ENCODE results near the gene BACE2.
"Not testable (repeated sequence)": the region's sequence is repeated elsewhere in the genome, so short reads cannot be mapped to it uniquely, and the experiment has no call there.

Gene BACE2

GRCh38 chr21:41277846-41278245, 109.9 kb downstream of the BACE2 start:
- DNase-seq (ENCODE audit: low read depth), result no peak

GRCh38 chr21:41280115-41280919, 112.4 kb downstream of the BACE2 start:
- DNase-seq (ENCODE audit: low read depth), result no peak

- DNase-seq (ENCODE audit: low read depth), result no peak
Observed at GRCh38 chr21:41282412-41282811, 114.5 kb downstream of the BACE2 start.

- no peak for DNase-seq (ENCODE audit: low read depth)
Observed at GRCh38 chr21:41283211-41283818, 115.4 kb downstream of the BACE2 start.

DNA sequence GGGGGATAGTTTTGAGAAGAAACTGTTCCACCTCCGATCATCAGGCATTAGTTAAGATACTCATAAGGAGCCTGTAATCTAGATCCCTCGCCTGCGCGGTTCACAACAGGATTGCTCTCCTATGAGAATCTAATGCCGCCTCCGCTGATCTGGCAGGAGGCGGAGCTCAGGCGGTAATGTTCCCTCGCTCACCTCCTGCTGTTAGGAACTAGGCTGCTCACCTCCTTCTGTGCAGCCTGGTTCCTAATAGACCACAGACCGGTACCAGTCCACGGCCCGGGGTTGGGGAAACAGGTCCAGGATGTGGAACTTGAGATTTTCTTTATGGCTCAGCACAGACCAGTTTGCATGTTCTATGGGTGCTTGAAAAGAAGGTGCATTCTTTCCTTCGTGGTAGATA, 121.5 kb downstream of the BACE2 start:
- DNase-seq (ENCODE audit: low read depth), result no peak

DNA sequence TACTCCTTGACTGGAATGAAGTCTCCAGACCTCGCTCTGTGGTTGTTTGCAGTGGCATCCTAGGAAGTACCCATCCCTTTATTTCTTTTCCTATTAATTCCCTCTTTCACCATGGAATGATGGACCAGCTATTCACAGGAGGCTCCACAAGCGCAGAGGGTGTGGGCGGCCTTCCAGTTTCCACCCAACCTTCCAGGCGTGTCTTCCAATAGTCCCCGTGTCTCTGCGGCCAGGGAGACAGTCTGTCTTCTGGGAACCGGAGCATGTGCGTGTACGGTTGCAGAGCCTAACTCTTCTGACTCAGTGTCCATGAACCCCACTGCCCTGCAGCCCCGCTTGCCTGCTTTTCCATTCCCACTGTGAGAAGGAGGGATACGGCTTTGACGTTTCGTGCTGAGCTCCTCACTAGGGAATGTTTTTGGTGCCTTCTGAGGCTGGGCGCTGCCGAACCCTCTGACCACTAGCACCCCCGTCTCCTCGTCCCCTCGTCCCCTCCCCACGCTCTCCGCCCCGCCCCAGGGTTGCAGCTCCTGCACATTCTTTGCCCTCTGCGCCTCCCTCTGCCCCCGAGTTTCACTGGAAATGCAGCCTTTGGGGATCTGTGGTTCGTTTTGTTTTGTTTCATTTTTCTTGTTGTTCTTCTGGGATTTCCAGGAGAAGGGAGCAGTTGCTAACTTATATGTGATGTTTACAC, 122.3 kb downstream of the BACE2 start:
- DNase-seq (ENCODE audit: low read depth), result no peak

- no peak for DNase-seq (ENCODE audit: low read depth)
Observed at GRCh38 chr21:41294548-41295231, 126.7 kb downstream of the BACE2 start.

GRCh38 chr21:41295721-41296254, 127.8 kb downstream of the BACE2 start:
- no peak for DNase-seq (ENCODE audit: low read depth)

GRCh38 chr21:41302976-41303375, 135.0 kb downstream of the BACE2 start:
- no peak for DNase-seq (ENCODE audit: low read depth)

GRCh38 chr21:41304068-41304720, 136.2 kb downstream of the BACE2 start:
- no peak for DNase-seq (ENCODE audit: low read depth)

- no peak for DNase-seq (ENCODE audit: low read depth)
Observed at GRCh38 chr21:41307219-41307618, 139.3 kb downstream of the BACE2 start.

DNA sequence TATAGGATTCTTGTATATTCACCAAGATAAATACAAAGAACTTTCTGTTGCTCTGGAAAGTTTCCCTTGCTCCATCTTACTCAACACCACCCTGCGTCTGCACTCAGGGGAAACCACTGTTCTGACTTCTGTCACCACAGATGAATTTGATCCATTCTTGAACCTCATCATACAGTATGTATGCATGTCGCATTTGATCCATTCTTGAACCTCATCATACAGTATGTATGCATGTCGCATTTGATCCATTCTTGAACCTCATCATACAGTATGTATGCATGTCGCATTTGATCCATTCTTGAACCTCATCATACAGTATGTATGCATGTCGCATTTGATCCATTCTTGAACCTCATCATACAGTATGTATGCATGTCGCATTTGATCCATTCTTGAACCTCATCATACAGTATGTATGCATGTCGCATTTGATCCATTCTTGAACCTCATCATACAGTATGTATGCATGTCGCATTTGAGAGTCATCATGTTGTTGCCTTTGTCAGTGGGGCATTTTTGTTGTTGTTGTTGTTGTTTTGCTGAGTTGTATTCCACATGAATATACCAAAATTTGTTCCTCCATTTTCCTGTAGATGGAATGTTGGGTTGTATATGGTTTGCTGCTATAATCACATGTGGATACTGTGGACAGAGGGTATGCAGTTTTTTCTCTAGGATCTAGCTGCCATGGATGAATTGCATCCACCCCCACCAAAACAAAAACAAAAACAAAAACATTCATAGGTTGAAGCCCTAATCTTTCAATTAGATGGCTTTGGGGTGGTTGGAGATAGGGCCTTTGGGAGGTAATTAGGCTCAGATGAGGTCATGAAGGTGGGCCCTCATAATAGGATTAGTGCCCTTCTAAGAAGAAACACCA, 145.6 kb downstream of the BACE2 start:
- DNase-seq (ENCODE audit: low read depth), result not testable (repeated sequence)

DNA sequence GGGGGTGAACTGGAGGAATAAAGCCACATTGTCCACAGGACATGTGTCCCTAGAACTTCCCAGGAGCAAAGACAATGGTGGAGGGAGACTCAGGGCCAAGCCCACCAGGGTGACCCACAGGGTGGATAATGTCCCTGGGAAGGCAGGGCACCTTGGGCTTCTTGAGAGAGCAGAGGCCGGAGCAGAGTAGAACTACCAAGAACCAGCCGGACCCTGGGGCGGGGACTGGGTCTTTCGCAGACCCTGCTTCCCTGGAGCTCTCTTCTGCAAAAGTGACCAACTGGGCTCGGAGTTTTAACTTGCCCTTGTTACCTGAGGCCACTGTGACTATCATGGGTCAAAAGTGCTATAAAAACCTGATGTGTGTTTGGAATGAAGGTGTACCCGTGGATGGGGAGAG, 147.8 kb downstream of the BACE2 start:
- DNase-seq (ENCODE audit: low read depth), result no peak

DNA sequence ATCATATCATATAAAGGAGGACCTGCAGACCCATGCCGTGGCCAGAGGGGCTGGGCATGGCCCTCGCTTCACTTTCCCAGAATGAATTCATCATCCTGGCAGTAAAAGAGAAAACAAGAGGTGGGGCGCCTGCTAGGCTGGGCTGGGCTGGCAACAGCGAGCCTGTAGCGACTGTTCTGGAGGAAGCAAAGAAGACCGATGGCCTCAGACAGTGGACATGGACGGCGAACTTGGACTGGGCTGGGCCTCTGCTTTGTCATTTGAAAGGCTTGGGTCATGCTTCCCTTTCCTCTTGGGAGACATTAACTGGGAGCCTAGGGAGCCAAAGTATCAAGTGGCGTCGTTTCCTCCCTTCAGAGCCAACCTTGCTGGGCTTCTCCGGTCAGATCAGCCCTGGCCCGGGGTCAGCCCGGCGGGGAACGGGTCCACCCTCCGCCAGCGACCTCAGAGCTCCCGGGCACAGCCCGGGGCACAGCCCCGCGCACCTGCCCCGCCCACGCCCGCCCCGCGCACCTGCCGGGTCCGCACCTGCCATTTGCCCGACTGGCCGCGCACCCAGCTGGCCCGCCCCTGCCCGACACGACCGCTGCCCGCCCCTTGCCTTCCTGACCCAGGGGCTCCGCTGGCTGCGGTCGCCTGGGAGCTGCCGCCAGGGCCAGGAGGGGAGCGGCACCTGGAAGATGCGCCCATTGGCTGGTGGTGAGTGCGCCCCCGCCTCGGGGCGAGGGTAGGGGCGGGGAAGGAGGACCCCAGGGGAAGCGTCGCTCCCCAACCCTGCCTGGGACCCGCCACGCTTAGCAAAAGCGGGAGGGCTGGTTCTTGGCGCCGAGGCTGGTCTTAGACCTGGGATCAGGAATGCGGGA, 148.5 kb downstream of the BACE2 start, which contains the start of gene FAM3B:
Gene FAM3B (plus strand): TSS at position 602 of the 863 bp plus-strand sequence. CDS start 79 bp downstream, at position 681.
- DNase-seq (ENCODE audit: low read depth), result no peak

DNA sequence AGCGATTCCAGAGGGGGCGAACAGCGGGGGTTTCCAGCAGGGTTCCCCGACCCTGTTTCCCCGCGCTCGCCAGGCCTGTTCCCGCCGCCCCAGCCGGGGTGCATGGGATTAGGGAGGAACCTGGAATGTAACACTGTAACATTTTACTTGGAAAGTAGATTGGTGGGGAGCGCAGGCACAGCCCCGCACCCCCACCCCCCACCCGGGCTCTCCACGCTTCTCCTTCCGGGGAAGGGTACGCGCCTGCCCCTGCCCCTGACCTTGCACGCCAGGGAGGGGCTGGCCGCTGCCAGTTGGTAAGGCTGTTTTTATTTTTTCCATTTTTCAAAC, 149.1 kb downstream of the BACE2 start:
- no peak for DNase-seq (ENCODE audit: low read depth)

DNA sequence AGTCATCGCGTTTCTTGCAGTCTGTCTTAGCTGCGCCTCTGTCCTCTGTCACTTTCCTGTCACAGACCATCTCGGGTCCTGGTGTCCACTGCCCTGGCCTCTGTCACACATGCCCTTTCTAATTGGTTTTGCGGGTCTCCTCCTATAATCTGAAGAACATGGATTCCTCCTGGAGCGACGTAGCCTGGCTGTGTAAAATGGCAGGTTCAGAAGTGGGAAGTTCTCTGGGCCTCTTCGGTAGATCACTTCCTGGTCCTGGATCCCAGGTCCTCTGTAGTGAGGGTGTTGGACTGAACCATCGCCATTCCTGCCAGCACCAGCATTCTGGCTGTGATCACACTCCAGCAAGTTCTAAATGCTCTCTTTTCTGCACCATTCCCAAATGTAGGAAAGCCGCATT, 149.5 kb downstream of the BACE2 start:
- no peak for DNase-seq (ENCODE audit: low read depth)

DNA sequence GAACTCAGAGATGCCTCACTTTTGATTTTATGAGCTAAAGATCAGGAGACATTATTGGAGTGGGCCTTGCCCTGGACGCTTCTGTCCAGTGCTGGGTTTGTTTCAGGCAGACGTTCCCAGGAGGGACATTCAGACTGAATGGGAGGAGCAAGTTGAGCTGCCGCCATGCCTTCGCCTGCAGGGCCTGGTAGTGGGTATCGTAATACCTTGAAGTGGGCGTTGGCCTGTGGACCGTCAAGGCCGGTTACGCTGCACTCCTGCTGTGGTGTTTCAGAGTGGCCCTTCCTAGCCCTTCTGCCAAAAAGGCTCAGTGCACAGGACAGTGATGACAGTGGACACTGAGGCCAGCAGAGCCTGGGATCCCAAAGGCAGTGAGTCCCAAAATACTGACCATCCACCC, 150.3 kb downstream of the BACE2 start:
- no peak for DNase-seq (ENCODE audit: low read depth)

DNA sequence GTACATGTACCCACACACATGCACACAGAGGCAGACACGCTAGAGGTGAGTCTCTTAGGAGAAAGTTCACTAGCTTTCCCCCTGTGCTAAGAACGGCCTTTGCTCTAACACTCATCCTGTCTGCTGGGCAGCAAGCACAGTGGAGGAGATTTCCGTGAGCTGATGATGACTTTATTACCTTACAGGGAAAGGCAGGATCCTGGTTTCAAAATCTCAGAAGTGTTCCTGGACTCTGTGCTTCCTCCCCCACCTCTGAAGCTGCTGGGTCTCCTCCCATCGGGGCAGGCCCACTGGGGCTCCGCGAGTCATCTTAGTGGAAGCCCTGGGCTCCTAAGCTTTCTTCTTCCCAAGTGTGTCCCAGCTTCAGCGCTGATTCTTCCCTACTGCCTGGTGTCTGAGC, 151.3 kb downstream of the BACE2 start:
- no peak for DNase-seq (ENCODE audit: low read depth)

- DNase-seq (ENCODE audit: low read depth), result no peak
Observed at GRCh38 chr21:41321211-41321907, 153.4 kb downstream of the BACE2 start.

Measured in stimulated activated CD8-positive, alpha-beta memory T cell treated with anti-CD3 and anti-CD28 coated beads, Interleukin-15, amount 100 ng/mL, for 24 hours (primary cell).